ENCODE measurements around the gene RIC3.

- TF ChIP-seq CTCF (IDR thresholded peaks at IDR 0.05) = no peak
- TF ChIP-seq POLR2A (IDR thresholded peaks at IDR 0.05) = no peak
Observed at GRCh38 chr11:8081591-8082250, 87.1 kb downstream of the RIC3 start.

Measured in esophagus squamous epithelium (tissue), 4 donors.